HG02981 (cell line): Measurements from ENCODE around the gene ZBED2.
A peak's percentile ranks its signal among the peaks of the same experiment; 100 is the strongest.

Source experiments
- ATAC-seq: cut with Tn5 transposase; IDR thresholded peaks from one replicate; pipeline ENCODE4 v1.9.1; 2021; ENCODE audit warnings: mild to moderate bottlenecking, moderate library complexity; ENCODE audit not compliant: unreplicated experiment

ZBED2 gene

GRCh38 chr3:111604119-111604518 is 9.0 kb upstream of the ZBED2 start:
- ATAC-seq = no peak

- ATAC-seq = no peak
Observed at GRCh38 chr3:111603679-111604078, 8.5 kb upstream of the ZBED2 start.

- no peak for ATAC-seq
Observed at GRCh38 chr3:111601810-111602209, 6.7 kb upstream of the ZBED2 start.

- ATAC-seq = no peak
Observed at GRCh38 chr3:111598552-111598951, 3.4 kb upstream of the ZBED2 start.

GRCh38 chr3:111598139-111598538 is 3.0 kb upstream of the ZBED2 start:
- ATAC-seq = no peak

- no peak for ATAC-seq
Observed at GRCh38 chr3:111596328-111596727, 1.2 kb upstream of the ZBED2 start.

- no peak for ATAC-seq
Observed at GRCh38 chr3:111594781-111595180, 365 bp downstream of the ZBED2 start.

- peak; percentile 66 for ATAC-seq
Observed at GRCh38 chr3:111594205-111594604, 941 bp downstream of the ZBED2 start.

- peak; percentile 1 for ATAC-seq
Observed at GRCh38 chr3:111593666-111594065, 1.5 kb downstream of the ZBED2 start.

- ATAC-seq = no peak
Observed at GRCh38 chr3:111592936-111593335, 2.2 kb downstream of the ZBED2 start.

- ATAC-seq = no peak
Observed at GRCh38 chr3:111592143-111592542, 3.0 kb downstream of the ZBED2 start.

- no peak for ATAC-seq
Observed at GRCh38 chr3:111591555-111591954, 3.6 kb downstream of the ZBED2 start.

- ATAC-seq = no peak
Observed at GRCh38 chr3:111590143-111590491, 5.0 kb downstream of the ZBED2 start.

- no peak for ATAC-seq
Observed at GRCh38 chr3:111589303-111590142, 5.6 kb downstream of the ZBED2 start.

- no peak for ATAC-seq
Observed at GRCh38 chr3:111588527-111588926, 6.6 kb downstream of the ZBED2 start.

GRCh38 chr3:111585217-111585616 is 9.9 kb downstream of the ZBED2 start:
- ATAC-seq = no peak

- ATAC-seq = no peak
Observed at GRCh38 chr3:111584744-111585143, 10.4 kb downstream of the ZBED2 start.

- no peak for ATAC-seq
Observed at GRCh38 chr3:111582120-111582474, 13.0 kb downstream of the ZBED2 start.

GRCh38 chr3:111581403-111582119 is 13.6 kb downstream of the ZBED2 start:
- no peak for ATAC-seq

- ATAC-seq = no peak
Observed at GRCh38 chr3:111579495-111579894, 15.7 kb downstream of the ZBED2 start.

- no peak for ATAC-seq
Observed at GRCh38 chr3:111578867-111579266, 16.3 kb downstream of the ZBED2 start.
